Measurements from ENCODE around the gene NAA16.

Gene NAA16

DNA sequence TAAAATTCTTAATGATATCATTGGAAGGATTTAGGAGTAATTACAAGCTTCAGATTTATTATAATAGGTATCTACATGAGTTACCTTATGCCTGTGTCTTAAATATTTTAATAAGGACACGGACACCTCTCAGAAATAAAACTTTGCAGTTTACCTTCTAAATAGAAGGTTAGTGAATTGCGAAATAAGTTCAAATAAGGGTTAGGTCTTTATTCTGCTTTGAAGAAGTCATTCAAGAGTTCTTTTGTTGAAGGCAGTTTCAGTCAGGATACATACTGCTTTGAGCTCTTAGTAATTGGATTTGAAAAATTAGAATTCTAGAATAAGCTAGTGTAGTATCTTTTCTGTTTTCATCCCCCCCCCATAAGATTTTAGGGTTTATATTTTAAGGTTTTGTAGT, 53.0 kb downstream of the NAA16 start:
- H3K4me3 ChIP-seq (IDR thresholded peaks at IDR 0.05; ENCODE audit: insufficient read depth, low read depth, low read length), result no peak overlapping the region
- no peaks in the 10 kb centered on the region for H3K36me3 ChIP-seq (ENCODE audit: insufficient read depth)

GRCh38 chr13:41365631-41366030, 54.6 kb downstream of the NAA16 start:
- Histone ChIP-seq H3K4me3 (IDR thresholded peaks at IDR 0.05; ENCODE audit: insufficient read depth, low read depth, low read length) (no peak overlapping the region), H4K20me1 (ENCODE audit: insufficient read depth) (no peaks in the 10 kb centered on the region), H3K4me2 (no peak overlapping the region), H3K4me1 (ENCODE audit: low read depth, poor library complexity, severe bottlenecking) (no peaks in the 10 kb centered on the region), H3K27ac (no peak overlapping the region), H3K9ac (no peak overlapping the region), H3K27me3 (ENCODE audit: insufficient read depth, low read depth) (no peaks in the 10 kb centered on the region), H3K79me2 (ENCODE audit: insufficient read depth, low read depth) (no peaks in the 10 kb centered on the region), H3K36me3 (ENCODE audit: insufficient read depth) (no peaks in the 10 kb centered on the region), H2AFZ (ENCODE audit: low read depth) (no peak overlapping the region)
- TF ChIP-seq CTCF (conservative IDR thresholded peaks at IDR 0.05; ENCODE audit: low read depth, low read length), result no peak

More for the DNA sequence above, 53.0 kb downstream of the NAA16 start:
- Histone ChIP-seq H3K79me2 (ENCODE audit: insufficient read depth, low read depth) (no peaks in the 10 kb centered on the region), H3K27ac (no peak overlapping the region), H3K27me3 (ENCODE audit: insufficient read depth, low read depth) (no peaks in the 10 kb centered on the region), H4K20me1 (ENCODE audit: insufficient read depth) (no peaks in the 10 kb centered on the region), H3K4me1 (ENCODE audit: low read depth, poor library complexity, severe bottlenecking) (no peaks in the 10 kb centered on the region), H3K4me2 (no peak overlapping the region), H3K9ac (no peak overlapping the region), H2AFZ (ENCODE audit: low read depth) (no peak overlapping the region)
- no peak for TF ChIP-seq CTCF (conservative IDR thresholded peaks at IDR 0.05; ENCODE audit: low read depth, low read length)

- Histone ChIP-seq H2AFZ (ENCODE audit: low read depth) (no peak overlapping the region), H3K79me2 (ENCODE audit: insufficient read depth, low read depth) (no peaks in the 10 kb centered on the region), H3K36me3 (ENCODE audit: insufficient read depth) (no peaks in the 10 kb centered on the region), H3K4me3 (IDR thresholded peaks at IDR 0.05; ENCODE audit: insufficient read depth, low read depth, low read length) (no peak overlapping the region), H3K4me2 (no peak overlapping the region), H4K20me1 (ENCODE audit: insufficient read depth) (no peaks in the 10 kb centered on the region), H3K27ac (no peak overlapping the region), H3K9ac (no peak overlapping the region), H3K27me3 (ENCODE audit: insufficient read depth, low read depth) (no peaks in the 10 kb centered on the region), H3K4me1 (ENCODE audit: low read depth, poor library complexity, severe bottlenecking) (no peaks in the 10 kb centered on the region)
- no peak for TF ChIP-seq CTCF (conservative IDR thresholded peaks at IDR 0.05; ENCODE audit: low read depth, low read length)
Observed at GRCh38 chr13:41370736-41371135, 59.7 kb downstream of the NAA16 start.

DNA sequence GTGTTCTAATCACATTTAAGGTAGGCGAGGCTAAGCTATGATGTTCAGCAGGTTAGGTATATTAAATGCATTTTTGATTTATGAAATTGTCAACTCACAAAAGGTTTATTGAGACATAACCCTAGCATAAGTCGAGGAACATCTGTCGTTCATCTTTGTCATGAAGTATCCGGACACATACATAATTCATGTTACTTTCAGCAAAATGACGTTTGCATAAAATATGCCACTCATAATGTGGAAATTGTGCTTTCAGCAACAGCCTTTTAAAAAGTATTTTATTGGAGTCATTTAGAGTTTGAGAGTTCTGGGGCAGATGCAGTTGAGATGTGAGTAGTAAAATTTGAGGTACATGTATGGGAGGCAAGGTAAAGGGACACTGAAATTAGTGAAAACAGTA, 66.4 kb downstream of the NAA16 start:
- Histone ChIP-seq H3K4me1 (ENCODE audit: low read depth, poor library complexity, severe bottlenecking) (no peaks in the 10 kb centered on the region), H4K20me1 (ENCODE audit: insufficient read depth) (no peaks in the 10 kb centered on the region), H3K9ac (no peak overlapping the region), H3K27me3 (ENCODE audit: insufficient read depth, low read depth) (no peaks in the 10 kb centered on the region), H3K79me2 (ENCODE audit: insufficient read depth, low read depth) (no peaks in the 10 kb centered on the region), H3K4me3 (IDR thresholded peaks at IDR 0.05; ENCODE audit: insufficient read depth, low read depth, low read length) (no peak overlapping the region), H3K4me2 (no peak overlapping the region), H3K36me3 (ENCODE audit: insufficient read depth) (no peaks in the 10 kb centered on the region), H2AFZ (ENCODE audit: low read depth) (no peak overlapping the region), H3K27ac (no peak overlapping the region)
- TF ChIP-seq CTCF (conservative IDR thresholded peaks at IDR 0.05; ENCODE audit: low read depth, low read length), result no peak

Measured in KMS-11 (cell line).